HG02943 (cell line): Measurements from ENCODE around the gene GCNT1.
A peak's percentile ranks its signal among the peaks of the same experiment; 100 is the strongest.
"Not testable (repeated sequence)": the region's sequence is repeated elsewhere in the genome, so short reads cannot be mapped to it uniquely, and the experiment has no call there.

ENCODE experiments used
- ATAC-seq: cut with Tn5 transposase; IDR thresholded peaks from one replicate; pipeline ENCODE4 v1.9.1; 2021; ENCODE audit warnings: mild to moderate bottlenecking, low read depth, moderate library complexity; ENCODE audit not compliant: unreplicated experiment

The GCNT1 gene

DNA sequence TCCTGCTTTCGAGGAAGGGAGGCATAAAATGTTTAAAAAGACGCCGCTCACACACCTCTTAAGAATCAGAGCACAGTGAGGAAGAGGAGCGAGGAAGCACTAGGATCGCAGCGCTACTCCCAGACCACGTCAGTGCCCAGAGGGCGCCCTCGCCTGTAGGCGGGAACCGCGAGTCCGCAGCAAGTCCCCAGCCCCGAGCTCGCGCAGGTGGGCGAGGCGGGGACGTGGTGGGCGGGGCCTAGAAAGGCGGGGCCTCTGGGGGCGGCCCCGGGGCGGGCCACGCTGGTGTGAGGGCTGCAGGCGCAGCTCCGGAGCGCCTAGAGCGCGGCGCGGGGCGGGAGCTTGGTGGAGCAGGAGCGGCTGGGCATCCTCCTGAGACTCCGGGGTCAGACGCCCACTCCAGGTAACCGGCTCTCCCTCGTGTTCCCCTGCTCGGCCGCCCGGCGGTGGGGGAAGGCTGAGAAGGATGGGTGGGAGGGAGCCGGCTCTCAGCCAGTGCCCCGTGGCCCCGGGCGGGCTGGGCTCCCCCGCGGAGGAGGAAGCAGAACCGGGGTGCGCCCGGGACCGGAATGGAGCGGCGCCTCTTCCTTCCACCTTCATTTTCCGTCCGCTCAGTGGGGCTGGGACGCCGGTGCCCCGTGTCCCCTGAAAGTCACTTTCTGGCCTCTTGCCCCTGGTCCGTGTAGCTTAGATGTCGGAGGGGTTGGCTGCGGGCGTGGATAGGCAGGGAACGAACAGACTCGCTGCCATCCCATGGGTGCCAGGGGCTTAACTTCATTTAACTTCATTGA is at the start of gene GCNT1:
TSS of gene GCNT1 (plus strand) at position 280 of the 791 bp plus-strand sequence. CDS start 43,200 bp downstream, outside the sequence.
- ATAC-seq = peak; percentile 78

DNA sequence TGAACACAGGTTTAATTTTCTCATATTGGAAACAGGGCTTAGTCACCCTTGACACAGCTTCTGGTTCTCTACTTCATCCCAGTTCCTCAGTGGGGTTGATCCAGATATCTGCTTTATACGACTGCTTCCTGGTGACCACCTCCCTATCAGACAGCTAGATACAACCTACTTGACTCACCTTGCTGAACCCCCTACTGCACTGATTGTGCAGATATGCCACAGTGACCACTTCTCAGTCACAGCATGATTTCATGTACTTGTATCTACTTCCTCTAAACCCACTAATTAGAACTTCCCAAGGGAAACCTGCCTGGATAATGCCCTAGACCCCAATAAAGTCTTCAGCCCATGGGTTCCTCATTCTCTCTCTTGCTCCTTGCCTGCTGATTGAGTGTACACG is 46.3 kb upstream of the GCNT1 start:
- ATAC-seq = no peak

GRCh38 chr9:76413658-76414057 is 45.3 kb upstream of the GCNT1 start:
- no peak for ATAC-seq

DNA sequence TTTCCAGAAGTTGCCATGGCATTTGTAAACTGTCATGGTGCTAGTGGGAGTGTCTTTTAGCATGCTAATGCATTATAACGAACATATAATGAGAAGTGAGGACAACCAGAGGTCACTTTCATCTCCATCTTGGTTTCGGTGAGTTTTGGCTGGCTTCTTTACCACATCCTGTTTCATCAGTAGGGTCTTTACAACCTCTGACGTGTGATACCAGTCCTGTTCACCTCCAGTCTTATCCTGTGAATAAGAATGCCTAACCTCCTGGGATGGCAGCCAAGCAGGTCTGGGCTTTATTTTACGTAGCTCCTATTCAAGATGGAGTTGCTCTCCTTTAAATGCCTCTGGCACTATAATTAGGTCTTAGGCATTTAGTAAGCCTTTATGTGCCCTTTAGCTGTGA is 44.3 kb upstream of the GCNT1 start:
- ATAC-seq = peak; percentile 93

GRCh38 chr9:76415154-76415553 is 43.8 kb upstream of the GCNT1 start:
- no peak for ATAC-seq

- no peak for ATAC-seq
Observed at GRCh38 chr9:76415731-76416130, 43.3 kb upstream of the GCNT1 start.

DNA sequence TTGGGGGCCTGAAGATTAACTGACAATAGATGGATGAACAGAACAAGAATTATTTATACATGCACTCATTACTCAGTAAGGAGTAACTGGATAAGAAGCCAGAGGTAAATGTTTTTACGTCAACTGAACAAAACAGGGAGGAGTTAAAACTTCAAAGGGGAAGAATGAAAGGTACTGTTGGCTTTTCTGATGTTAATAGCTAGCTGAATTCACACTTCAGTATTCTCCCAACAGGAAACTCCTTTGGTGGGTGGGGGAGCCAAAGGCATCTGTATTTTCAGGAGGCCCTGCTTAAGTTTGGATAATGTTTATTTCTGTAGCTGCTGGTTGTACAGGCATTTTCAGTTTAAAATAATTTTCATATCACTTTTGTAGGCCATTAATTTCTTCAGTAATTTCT is 41.6 kb upstream of the GCNT1 start:
- ATAC-seq = no peak

- ATAC-seq = no peak
Observed at GRCh38 chr9:76419782-76420380, 39.1 kb upstream of the GCNT1 start.

GRCh38 chr9:76423216-76424177 is 35.5 kb upstream of the GCNT1 start:
- ATAC-seq = no peak

- no peak for ATAC-seq
Observed at GRCh38 chr9:76424491-76424890, 34.5 kb upstream of the GCNT1 start.

GRCh38 chr9:76425677-76426453 is 33.1 kb upstream of the GCNT1 start:
- ATAC-seq = no peak

DNA sequence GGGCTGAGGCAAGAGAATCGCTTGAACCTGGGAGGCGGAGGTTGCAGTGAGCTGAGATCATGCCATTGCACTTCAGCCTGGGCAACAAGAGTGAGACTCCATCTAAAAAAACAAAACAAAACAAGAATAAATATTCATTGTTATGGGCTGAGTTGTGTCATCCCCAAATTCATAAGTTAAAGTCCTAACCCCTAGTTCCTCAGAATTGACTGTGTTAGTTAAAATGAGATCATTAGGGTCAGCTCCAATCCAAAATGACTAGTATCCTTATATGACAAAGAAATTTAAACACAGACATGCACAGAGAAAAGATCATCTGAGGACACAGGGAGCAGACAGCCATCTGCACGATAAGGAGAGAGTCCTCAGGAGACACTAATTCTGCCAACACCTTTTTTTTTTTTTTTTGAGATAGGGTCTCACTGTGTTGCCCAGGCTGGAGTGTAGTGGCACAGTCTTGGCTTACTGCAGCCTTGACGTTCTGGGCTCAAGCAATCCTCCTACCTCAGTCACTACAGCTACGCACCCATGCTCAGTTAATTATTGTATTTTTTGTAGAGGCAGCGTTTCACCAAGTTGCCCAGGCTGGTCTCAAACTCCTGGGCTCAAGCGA is 32.1 kb upstream of the GCNT1 start:
- ATAC-seq = no peak

- ATAC-seq = no peak
Observed at GRCh38 chr9:76431601-76432000, 27.4 kb upstream of the GCNT1 start.

- no peak for ATAC-seq
Observed at GRCh38 chr9:76433406-76433805, 25.6 kb upstream of the GCNT1 start.

DNA sequence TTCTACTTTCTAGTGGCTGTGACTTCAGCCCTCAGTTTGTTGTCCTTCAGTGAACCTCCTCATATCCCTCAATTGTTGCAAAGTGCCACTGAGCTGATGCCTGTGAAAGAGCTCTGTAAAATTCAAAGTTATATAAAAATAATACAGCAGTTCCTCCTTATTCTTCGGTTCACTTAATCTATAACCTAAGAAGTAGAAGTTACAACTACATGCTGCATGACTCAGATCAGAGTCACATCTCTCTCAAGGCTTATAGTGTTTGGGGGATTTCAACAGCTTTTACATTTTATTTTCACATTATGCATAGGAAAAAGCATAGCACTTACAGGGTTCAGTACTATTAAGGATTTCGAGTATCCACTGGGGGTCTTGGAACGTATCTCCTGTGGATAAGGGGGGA is 25.1 kb upstream of the GCNT1 start:
- ATAC-seq = no peak

GRCh38 chr9:76434897-76435296 is 24.1 kb upstream of the GCNT1 start:
- ATAC-seq = not testable (repeated sequence)

- not testable (repeated sequence) for ATAC-seq
Observed at GRCh38 chr9:76437017-76437699, 21.8 kb upstream of the GCNT1 start.

DNA sequence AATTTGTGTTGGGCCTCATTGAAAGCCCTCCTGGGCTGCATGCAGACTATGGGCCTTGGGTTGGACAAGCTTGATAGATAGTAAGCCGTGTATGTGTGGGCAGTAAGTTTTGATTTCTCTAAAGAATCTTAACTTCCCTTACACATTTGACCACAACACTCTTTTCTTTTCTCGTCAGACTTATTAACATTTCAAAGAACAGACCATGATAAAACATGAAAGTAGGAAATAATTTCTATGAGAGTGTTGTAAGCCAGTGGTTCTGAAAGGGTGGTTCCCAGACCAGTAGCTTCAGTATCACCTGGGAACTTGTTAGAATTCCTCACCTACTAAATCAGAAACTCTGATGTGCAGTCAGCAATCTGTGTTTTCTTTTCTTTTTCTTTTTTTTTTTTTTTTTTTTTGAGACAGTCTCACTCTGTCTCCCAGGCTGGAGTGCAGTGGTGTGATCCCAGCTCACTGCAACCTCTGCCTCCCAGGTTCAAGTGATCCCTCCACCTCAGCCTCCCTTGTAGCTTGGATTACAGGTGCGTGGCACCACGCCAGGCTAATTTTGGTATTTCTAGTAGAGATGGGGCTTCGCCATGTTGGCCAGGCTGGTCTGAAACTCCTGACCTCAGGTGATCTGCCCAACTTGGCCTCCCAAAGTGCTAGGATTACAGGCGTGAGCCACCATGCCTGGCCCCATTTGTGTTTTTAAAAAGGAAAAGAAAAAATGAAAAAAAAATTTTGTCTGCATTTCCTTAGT is 20.0 kb upstream of the GCNT1 start:
- ATAC-seq = peak; percentile 55
